Suppressor macrophage treated with lipopolysaccharide for 1 hour (primary cell): Measurements from ENCODE around the gene MPC2.

Experiments
- DNase-seq, 3 donors: peaks; one replicate each; pipeline ENCODE4 v3.0.0-alpha.2; 2020 to 2022

Gene MPC2

DNA sequence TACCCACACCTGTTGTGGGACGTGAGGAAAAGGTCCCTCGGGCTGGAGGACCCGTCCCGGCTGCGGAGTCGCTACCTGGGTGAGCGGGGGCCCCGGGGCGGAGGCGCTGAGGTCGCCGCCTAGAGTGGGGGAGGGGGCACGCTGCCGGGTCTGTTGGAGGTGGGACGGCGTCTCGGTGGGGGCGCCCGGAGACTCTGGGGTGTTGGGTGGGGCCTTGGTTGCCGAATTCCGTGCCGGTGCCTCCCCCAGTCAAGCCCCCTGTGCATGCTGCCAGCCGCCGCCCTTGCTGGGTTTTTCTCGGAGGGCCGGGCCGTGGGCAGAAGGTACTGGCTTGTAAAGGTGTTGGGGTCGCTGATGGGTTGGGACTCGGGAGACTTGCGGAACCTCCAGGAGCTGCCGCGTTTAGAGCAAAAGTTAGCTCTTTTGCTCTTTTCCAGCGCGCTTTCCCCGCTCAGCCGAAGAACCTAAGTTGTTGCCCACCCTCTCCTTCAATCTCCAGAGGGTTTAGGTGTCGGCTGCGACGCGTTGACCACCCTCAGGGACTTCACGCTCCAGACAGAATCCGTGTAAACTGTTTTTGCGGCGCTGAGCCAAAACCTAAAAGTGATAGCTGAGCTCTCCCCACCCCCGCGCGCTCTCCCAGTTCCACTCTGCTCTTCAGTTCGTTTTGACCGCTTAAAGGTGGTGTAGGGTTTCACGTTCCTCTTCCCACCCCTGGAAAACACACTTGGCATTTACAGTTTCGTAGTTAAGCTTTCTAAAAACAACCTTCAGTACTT, at the start of gene MPC2:
Gene MPC2, minus strand, starts transcription at position 143 of the 779 bp plus-strand sequence. CDS start 1,231 bp downstream, outside the sequence.
- peak; percentile 67 to 82 (median 68) for DNase-seq

DNA sequence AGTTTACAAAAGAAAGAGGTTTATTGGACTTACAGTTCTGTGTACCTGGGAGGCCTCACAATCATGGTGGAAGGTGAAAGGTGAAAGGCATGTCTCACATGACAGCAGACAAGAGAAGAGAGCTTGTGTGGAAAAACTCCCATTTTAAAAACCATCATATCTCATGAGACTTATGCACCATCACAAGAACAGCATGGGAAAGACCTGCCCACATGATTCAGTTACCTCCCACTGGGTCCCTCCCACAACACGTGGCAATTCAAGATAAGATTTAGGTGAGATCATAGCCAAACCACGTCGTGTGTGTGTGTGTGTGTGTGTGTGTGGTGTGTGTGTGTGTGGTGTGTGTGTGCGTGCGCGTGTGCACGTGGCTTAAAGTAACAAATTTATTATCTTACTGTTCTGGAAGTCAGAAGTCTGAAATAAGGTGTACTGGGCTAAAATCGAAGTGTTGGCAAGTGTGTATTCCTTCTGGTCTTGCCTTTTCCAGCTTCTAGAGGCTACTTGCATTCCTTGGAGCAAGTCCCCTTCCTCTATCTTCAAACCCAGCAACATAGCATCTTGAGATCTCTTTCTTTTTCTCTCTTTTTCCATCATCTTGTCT, 48.1 kb upstream of the MPC2 start:
- peak in 2 of 3 donors; percentile 8 to 24 for DNase-seq

DNA sequence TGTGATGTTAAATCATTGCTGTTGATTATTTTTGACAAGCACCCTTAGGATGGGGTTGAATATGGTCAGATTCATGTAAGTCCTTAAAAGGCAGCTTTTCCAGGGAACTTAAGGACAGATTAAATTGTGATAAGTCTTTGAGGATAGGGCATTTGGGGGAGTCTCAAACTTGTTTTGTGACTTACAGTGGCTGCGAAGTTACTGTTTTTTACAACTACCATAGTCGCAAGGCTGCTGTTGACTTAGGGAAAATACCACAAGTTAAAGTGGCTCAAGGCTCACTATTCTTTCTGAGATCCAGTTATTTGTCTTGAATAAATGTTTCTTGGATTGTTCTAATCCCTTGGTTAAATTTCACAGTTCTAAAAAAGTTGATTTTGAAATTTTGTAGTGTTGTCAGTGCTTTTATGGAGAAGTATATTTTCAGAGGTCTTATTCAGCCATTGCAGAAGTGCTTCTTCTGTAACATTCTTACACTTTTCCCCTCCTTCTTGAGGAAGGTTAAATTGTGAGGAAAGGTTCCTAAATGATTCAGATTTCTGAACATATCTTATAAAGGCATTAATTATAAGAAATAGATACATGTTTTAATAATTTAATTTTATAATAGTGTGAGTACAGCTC, 47.0 kb upstream of the MPC2 start:
- peak; percentile 11 to 37 (median 26) for DNase-seq

DNA sequence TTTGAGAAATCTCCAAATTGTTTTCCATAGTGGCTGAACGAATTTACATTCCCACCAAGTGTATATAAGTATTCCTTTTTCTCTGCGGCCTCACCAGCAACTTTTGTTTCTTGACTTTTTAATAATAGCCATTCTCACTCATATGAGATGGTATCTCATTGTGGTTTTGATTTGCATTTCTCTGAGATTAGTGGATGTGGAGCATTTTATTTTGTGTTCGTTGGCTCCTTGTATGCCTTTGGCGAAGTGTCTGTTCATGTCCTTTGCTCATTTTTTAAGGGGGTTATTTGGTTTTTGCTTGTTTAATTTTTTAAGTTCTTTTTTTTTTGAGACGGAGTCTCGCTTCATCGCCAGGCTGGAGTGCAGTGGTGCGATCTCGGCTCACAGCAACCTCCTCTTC, 45.1 kb upstream of the MPC2 start:
- no peak for DNase-seq

DNA sequence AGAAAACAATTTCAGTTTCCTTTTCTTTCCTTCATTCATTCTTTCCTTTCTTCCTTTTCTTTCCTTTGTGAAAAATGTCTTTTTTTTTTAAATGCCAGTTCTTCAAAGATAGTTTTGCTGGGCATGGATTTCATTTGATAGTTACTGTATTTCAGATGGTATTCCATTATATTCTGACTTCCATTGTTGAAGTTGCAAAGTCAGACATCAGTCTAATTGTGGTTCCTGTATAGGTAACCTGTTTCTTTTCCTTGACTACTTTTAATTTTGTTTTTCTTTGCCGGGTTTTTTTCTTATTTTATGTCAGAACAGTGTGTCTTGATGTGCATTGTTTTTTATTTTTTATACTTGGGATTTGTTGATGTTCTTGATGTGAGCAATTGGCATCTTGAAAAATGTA, 40.4 kb upstream of the MPC2 start:
- no peak for DNase-seq

DNA sequence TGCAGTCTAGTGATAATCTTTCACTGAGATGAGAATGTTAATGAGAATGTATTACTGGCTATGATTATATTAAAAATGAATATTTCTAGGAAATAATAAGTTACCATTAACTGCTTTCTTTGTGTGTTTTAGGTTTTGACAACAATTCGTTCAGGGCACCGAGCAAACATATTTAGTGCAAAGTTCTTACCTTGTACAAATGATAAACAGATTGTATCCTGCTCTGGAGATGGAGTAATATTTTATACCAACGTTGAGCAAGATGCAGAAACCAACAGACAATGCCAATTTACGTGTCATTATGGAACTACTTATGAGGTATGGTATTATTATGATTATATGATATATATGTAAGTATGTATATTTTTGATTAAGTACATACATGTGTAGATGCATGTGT, 37.8 kb upstream of the MPC2 start:
- DNase-seq = no peak

DNA sequence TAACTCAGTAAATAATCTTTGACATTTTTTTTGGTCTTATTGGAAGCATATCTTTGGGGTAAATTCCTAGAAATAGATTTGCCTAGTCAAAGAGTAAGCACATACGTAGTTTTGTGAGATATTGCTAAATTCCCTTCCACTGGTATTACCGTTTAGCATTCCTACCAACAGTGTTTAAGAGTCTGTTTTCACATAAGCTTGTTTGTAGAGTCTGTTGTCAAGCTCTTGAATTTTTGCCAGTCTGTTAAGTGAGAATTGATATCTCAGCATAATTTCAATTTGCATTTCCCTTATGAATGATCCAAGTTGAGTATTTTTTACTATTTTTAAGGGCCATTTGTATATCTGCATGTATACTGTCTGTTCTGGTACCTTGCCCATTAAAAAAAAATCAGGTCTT, 37.0 kb upstream of the MPC2 start:
- DNase-seq = no peak

DNA sequence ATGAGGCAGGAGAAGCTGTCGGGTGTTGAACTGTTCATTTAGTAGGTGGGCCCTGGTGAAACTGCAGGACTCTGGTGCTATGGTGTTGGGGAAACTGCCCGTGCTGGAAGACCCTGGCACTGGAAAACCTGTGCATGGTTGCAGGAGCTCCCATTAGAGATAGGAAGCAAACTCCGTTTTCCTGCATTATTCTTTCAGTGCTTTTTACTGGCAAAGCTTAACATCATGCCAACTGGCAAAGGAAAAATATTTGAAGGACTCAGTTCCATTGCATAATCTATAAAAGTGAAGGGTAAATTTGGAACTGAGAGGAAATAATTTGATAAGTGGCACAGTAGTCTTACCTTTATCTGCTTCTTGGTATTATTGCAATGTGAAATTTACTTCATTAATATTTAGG, 31.7 kb upstream of the MPC2 start:
- DNase-seq = no peak

DNA sequence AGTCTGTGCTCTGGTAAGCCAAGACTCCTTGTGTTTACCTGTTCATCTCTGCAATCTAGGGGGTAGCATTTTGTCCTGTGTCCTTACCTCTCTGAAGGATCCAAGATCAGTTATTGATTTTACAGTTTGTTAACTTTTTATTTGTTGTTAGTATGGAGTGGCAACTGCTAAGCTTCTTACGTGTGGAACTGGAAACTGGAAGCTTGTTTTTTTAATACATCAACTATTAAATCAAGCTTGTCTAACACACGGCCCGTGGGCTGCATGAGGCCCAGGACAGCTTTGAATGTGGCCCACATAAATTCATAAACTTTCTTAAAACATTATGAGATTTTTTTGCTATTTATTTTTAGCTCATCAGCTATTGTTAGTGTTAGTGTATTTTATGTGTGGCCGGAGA, 29.2 kb upstream of the MPC2 start:
- no peak for DNase-seq

DNA sequence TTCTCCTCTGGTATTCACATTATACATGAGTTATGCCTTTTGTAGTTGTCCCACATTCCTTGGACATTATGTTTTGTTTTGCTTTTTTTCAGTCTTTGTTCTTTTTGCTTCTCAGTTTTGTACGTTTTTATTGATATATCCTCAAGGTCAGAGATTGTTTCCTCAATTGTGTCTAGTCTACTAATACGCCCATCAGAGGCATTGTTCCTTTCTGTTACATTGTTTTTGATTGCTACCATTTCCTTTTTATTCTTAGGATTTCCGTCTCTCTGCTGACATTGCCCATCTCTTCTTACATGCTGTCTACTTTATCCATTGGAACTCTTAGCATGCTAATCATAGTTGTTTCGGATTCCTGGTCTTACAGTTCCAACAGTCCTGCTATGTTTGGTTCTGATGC, 27.8 kb upstream of the MPC2 start:
- DNase-seq = no peak

DNA sequence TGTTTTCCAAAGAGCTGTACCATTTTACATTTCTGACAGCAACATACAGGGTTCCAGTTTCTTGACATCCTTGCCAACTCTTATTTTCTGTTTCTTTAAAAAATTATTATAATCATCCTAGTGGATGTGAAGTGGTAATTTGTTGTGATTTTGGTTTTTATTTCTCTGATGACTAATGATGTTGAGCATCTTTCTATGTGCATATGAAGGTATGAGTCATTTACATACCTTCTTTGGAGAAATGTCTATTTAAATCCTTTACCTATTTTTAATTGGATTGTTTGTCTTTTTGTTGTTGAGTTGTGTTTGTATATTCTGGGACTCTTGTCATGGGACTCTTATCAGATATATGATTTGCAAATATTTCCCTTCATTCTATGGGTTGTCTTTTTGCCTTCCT, 20.8 kb upstream of the MPC2 start:
- DNase-seq = no peak

DNA sequence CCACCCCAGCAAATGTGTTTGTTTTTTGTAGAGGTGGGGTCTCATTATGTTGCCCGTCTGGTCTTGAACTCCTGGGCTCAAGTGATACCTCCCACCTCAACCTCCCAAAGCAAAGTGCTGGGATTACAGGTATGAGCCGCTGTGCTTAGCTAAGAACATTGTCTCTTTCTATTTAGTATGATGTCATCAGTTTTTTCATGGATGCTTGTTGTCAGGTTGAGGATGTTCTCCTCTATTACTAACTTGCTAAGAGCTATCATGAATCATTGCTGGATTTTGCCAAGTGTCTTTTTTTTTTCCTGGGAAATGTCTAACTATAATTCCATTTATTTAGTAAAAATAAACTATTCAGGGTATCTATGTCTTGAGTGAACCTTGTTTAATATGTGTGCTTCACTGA, 19.0 kb upstream of the MPC2 start:
- no peak for DNase-seq

DNA sequence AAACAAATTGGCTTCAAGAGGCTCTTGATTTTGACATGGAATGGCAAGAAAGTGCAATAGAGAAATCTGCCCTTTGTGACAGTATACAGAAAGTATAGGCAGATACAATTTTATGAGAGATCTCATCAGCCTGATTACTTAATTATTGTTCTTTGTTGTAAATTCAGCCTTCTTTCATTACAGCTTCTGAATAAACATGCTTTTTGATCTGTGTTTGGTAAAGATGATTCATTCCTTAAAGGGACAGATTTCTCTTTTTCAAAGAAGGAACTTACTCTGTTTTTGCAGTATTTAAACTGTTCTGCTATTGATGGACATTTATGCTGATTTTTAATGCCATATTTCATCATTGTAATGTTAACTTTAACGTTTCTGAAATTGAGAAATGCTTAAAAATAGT, 13.7 kb upstream of the MPC2 start:
- peak in 2 of 3 donors; percentile 34 to 43 for DNase-seq

DNA sequence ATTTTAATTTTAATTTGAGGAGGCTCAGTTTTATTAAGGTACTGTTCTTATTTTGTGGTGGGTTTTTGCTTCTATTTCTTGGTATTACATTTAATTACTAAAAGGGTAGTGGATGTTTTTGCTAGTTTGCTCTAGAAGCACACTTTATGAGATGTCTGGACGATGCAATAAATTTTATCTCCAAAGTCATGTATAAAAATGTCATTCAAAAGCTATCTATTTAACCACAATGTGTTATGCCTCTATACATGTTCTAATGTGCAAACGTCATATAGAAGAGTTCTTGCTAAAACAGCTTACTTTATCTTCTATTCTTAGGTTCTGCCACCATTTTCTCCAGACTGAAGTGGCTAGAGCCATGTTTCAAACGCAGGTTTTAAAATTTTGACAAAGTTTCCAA, 12.9 kb upstream of the MPC2 start:
- no peak for DNase-seq

DNA sequence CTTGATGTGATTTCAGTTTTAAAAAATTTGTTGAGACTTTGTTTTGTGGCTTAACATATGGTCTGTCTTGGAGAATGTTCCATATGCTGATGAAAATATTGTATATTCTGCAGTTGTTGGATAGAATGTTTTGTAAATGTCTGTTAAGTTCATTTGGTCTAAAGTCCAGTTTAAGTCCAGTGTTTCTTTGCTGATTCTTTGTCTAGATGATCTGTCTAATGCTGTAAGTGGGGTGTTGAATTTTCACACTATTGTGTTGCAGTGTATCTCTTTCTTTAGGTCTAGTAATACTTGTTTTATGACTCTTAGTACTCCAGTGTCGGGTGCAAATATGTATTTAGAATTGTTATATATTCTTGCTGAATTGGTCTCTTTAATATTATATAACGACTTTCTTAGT, 10.9 kb upstream of the MPC2 start:
- no peak for DNase-seq

DNA sequence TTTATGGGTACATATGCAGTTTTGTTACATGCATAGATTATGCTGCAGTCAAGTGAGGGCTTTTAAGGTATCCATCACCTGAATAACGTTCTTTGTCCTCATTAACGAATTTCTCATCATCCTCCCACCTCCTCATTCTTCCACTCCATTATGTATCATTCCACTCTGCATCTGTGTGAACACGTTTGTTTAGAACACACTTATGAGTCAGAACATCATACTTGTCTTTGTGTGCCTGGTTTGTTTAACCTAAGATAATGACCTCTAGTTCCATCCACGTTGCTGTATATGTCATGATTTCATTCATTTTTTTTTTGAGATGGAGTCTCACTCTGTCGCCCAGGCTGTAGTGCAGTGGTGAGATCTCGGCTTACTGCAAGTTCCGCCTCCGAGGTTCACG, 6.7 kb upstream of the MPC2 start:
- no peak for DNase-seq

DNA sequence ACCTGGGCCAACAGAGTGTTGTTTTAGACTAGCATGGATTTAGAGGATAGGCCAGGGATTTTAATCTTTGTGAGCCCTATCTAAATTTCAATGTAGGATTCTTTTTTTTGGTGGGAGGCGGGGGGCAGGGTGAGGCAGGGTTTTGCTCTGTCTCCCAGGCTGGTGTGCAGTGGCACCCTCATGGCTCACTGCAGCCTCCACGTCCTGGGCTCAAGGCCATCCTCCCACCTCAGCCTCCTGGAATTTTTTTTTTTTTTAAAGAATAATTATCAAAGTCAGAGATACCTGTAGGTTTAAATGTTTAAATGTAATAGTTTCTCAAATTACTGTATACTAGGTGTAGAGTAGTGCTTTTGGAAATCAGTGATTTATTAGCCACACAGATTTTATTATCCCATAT, 3.4 kb upstream of the MPC2 start:
- no peak for DNase-seq

DNA sequence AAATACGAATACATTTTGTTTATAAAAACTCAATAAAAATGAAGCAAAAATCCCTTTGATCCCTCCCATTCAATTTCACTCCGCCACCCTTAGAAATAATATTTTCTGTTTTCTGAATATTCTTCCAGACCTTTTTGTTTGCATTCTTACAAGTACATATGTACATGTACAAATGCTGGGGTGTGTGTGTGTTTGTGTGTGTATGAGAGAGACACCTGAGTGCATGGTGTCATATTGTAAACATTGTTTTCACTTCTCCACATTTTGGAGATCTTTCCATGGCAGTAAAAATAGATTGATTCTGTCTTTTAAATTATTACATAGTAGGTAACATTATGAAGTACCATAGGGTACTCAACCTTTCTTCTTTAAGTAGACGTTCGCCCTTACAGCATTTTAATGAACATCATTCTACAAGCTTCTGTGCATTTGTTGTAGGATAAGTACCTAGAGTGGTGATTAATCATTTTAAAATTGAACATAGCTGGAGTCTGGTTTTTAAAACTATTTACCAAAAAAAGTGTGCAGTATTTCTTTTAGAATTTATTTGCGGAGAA, 1.3 kb upstream of the MPC2 start:
- DNase-seq = no peak

DNA sequence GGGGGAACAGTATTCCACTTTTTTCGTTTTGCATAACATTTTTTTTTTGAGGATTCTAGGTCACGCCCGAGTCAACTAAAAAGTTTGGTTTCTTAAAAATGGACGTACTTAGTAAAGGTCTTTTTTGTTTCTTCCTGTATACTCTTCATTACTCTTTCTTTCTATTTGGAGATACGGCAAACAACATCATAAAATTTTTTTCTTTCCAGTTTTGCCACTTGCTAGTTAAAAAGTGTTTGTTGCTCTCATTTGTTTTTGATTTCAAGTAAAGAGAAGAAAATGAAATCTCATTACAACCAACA, 788 bp upstream of the MPC2 start:
- DNase-seq = no peak

DNA sequence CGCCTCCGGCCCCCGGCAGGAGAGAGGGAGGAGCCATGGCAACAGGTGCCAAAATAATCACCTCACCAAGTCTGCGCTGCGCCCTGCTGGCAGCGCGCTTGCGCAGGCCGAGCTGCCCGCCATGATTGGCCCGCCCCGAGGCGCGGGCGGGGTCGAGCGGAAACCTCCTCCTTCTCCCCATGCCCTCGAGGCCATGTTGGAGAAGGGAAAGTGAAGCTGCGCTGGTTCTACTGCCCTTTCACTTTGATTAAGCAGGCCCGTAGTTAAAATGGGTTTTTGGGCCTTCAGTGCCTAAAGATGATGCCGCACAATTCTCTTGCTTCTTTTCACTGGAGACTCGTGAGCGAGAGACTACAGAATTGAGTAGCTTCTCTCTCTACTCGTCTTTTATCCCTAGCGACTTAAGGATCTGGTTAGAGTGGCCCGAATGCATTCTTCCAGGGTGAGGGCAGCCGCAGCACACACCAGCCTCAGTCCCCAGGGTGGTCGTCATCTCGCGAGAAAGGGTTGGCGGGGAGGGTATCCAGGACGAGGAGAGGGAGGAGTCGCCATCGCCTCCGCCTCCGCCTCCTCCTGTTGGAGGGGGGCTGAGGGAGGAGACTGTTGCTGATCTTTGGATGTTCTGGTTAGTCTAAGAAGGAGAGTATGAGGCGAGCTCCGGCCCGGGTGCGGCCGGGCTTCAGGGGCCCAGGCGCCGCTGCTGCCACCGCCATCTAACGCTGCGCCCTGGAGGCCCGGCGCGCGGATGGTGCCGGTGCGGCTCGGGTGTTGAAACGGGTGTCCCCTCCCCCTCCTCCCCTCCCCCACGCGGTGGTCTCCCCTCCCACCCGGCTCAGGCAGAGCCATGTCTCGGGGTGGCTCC, 573 bp downstream of the MPC2 start, which contains the start of gene DCAF6:
Gene DCAF6, plus strand, starts transcription at position 616 of the 862 bp plus-strand sequence. Its CDS starts 229 bp downstream, at position 845.
- DNase-seq = peak; percentile 98 to 99 (median 98)

DNA sequence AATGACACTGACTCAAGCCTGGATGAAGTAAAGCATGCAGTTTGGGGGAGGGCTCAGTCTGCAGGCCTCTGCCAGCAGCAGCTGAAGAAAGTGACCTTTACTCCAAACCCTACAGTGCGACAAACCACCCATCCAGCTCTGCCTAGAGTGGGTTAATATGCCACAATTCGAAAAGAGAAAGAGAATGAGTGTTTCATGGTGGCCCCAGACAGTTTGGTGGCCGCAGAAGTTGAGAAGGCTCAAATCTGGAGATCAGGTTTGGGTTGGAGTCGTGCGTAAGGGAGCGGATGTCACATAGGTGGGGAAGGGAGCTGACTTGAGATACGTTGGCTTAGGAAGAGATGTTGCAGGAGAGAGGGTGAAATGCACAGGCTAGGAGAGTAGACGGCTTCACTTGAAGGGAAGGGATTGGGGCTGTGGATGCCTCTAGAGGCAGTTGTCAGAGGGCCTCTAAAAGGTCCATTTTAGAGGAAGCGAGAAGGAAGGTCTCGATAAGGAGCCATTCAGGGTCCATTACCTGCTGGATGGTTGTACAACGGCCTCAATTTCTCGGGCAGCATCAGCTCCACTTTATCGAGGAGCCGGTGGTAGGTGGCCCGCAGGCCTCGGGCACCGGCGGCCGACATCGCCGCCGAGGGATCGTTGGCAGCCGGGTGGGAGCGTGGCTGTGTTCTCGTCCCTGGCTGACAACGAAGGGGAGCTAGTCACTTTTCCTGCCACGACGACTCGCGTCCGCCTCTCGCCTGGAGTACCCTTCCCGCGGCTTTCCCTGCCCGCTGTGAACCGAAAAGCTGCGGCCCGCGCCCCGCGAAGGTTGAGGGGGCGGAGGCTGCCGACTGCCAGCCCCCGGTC, 1.4 kb downstream of the MPC2 start:
- DNase-seq = peak; percentile 46 to 57 (median 49)
